HUES64 (cell line): ENCODE results near the gene ATP1B2. TPM values are rescaled to one million over a fixed set of nuclear protein-coding genes. Genes with fewer than 3 reads are reported as not detected.
A peak's percentile ranks its signal among the peaks of the same experiment; 100 is the strongest.

Experiments used
- H3K27ac ChIP-seq: 2 replicates; pipeline ENCODE4 v1.7.0; 2013; ENCODE audit warnings: low read depth, low read length, inconsistent platforms
- H3K27me3 ChIP-seq: 2 replicates; pipeline ENCODE4 v1.6.1; 2013; ENCODE audit warnings: mild to moderate bottlenecking, low read length; ENCODE audit not compliant: insufficient read depth
- H3K36me3 ChIP-seq: 2 replicates; pipeline ENCODE4 v1.6.1; 2013; ENCODE audit warnings: mild to moderate bottlenecking, low read length; ENCODE audit not compliant: insufficient read depth
- H3K4me1 ChIP-seq: 2 replicates; pipeline ENCODE4 v1.6.1; 2013; ENCODE audit warnings: mild to moderate bottlenecking, low read length, moderate library complexity; ENCODE audit not compliant: insufficient read depth
- H3K4me3 ChIP-seq: 2 replicates; pipeline ENCODE4 v1.5.1; 2013; ENCODE audit warnings: mild to moderate bottlenecking, low read length, moderate library complexity
- H3K9ac ChIP-seq: 2 replicates; pipeline ENCODE4 v1.6.1; 2013; ENCODE audit warnings: mild to moderate bottlenecking, low read depth, low read length
- H3K9me3 ChIP-seq: 2 replicates; pipeline ENCODE4 v1.6.1; 2013; ENCODE audit warnings: low read depth, low read length; ENCODE audit not compliant: insufficient read depth
- WGBS: fragments of 150-250, 120-280 bp; methylation state at CpG from one replicate; pipeline ENCODE4 v1.1.7; 2013; ENCODE audit warnings: missing lambda C conversion rate; 5-methylcytosine and 5-hydroxymethylcytosine counted together
- polyA plus RNA-seq, 2 experiments: library from polyadenylated mRNA; stranded (reverse); fragments of 50-300 nt; gene quantifications; one replicate each; pipeline ENCODE4 v1.2.3, GENCODE V29; 2013

Gene ATP1B2
- 8.8 TPM for polyA plus RNA-seq (2013, experiment 1 of 2)
- 16.2 TPM for polyA plus RNA-seq (2013, experiment 2 of 2)

GRCh38 chr17:7650509-7651096, at the start of gene ATP1B2:
Gene ATP1B2, plus strand, starts transcription at chr17:7650926. Its CDS starts 593 bp downstream, at chr17:7651519.
- WGBS: under 1% methylated on average over 30 of the region's 34 CpGs
- Histone ChIP-seq H3K9me3 (no peaks in the 10 kb centered on the region), H3K27ac (no peak within 1 kb of the TSS), H3K4me3 (peak within 1 kb of the TSS; percentile 66), H3K36me3 (peaks cover 9% of the 10 kb centered on the region; the same call in 1 of the 2 replicates), H3K4me1 (peaks cover 5% of the 10 kb centered on the region; the same call in 1 of the 2 replicates), H3K27me3 (peaks cover 37% of the 10 kb centered on the region), H3K9ac (peak within 1 kb of the TSS; percentile 32; the same call in 1 of the 2 replicates)

GRCh38 chr17:7606280-7606679, 44.4 kb upstream of the ATP1B2 start:
- H3K27ac ChIP-seq: no peak overlapping the region
- peaks cover 63% of the 10 kb centered on the region for H3K36me3 ChIP-seq
- H3K27me3 ChIP-seq: no peaks in the 10 kb centered on the region
- WGBS: 98% methylated on average over 4 of the region's 4 CpGs
- no peak overlapping the region for H3K9ac ChIP-seq
- no peaks in the 10 kb centered on the region for H3K9me3 ChIP-seq
- no peaks in the 10 kb centered on the region for H3K4me1 ChIP-seq
- no peak overlapping the region for H3K4me3 ChIP-seq

GRCh38 chr17:7610641-7611040, 40.1 kb upstream of the ATP1B2 start:
- Histone ChIP-seq H3K9ac (no peak overlapping the region), H3K9me3 (no peaks in the 10 kb centered on the region), H3K27ac (no peak overlapping the region), H3K4me3 (no peak overlapping the region), H3K36me3 (peaks cover 37% of the 10 kb centered on the region), H3K27me3 (no peaks in the 10 kb centered on the region), H3K4me1 (peaks cover 8% of the 10 kb centered on the region)
- WGBS: 93% methylated on average over 2 of the region's 2 CpGs

GRCh38 chr17:7611635-7612293, 39.0 kb upstream of the ATP1B2 start:
- H3K36me3 ChIP-seq: peaks cover 26% of the 10 kb centered on the region
- no peak overlapping the region; the same call in 1 of the 2 replicates for H3K4me3 ChIP-seq
- H3K9ac ChIP-seq: no peak overlapping the region
- peaks cover 8% of the 10 kb centered on the region for H3K4me1 ChIP-seq
- WGBS: 98% methylated on average over 3 of the region's 3 CpGs
- H3K9me3 ChIP-seq: no peaks in the 10 kb centered on the region
- no peaks in the 10 kb centered on the region for H3K27me3 ChIP-seq
- no peak overlapping the region for H3K27ac ChIP-seq

- H3K9ac ChIP-seq: no peak overlapping the region
- WGBS: 94% methylated on average over 1 of the region's 1 CpG
- no peak overlapping the region for H3K4me3 ChIP-seq
- H3K9me3 ChIP-seq: no peaks in the 10 kb centered on the region
- peaks cover 25% of the 10 kb centered on the region for H3K36me3 ChIP-seq
- no peak overlapping the region for H3K27ac ChIP-seq
- no peaks in the 10 kb centered on the region for H3K27me3 ChIP-seq
- H3K4me1 ChIP-seq: peaks cover 8% of the 10 kb centered on the region
These were observed 38.5 kb upstream of the ATP1B2 start for GRCh38 chr17:7612294-7612640.

- peak overlapping the region; percentile 77 for H3K4me3 ChIP-seq
- H3K9me3 ChIP-seq: no peaks in the 10 kb centered on the region
- H3K36me3 ChIP-seq: peaks cover 25% of the 10 kb centered on the region
- H3K27me3 ChIP-seq: no peaks in the 10 kb centered on the region
- peak overlapping the region; percentile 85; the same call in 1 of the 2 replicates for H3K27ac ChIP-seq
- peaks cover 8% of the 10 kb centered on the region for H3K4me1 ChIP-seq
- 7% methylated on average over 20 of the region's 20 CpGs for WGBS
- H3K9ac ChIP-seq: peak overlapping the region; percentile 79
These were observed 36.8 kb upstream of the ATP1B2 start for GRCh38 chr17:7613769-7614424.

- peak within 1 kb of the TSS; percentile 85; the same call in 1 of the 2 replicates for H3K27ac ChIP-seq
- H3K36me3 ChIP-seq: peaks cover 20% of the 10 kb centered on the region
- peak within 1 kb of the TSS; percentile 77 for H3K4me3 ChIP-seq
- H3K9me3 ChIP-seq: no peaks in the 10 kb centered on the region
- H3K9ac ChIP-seq: peak within 1 kb of the TSS; percentile 79
- under 1% methylated on average over 93 of the region's 93 CpGs for WGBS
- H3K4me1 ChIP-seq: peaks cover 8% of the 10 kb centered on the region
- no peaks in the 10 kb centered on the region for H3K27me3 ChIP-seq
These were observed 36.1 kb upstream of the ATP1B2 start, which contains the start of gene FXR2 for GRCh38 chr17:7614425-7615264. Gene FXR2, minus strand, starts transcription at chr17:7614897. Its CDS starts 365 bp downstream, at chr17:7614532.

GRCh38 chr17:7615265-7615747, 35.4 kb upstream of the ATP1B2 start:
- Histone ChIP-seq H3K9ac (peak overlapping the region; percentile 24; the same call in 1 of the 2 replicates), H3K4me1 (peaks cover 8% of the 10 kb centered on the region), H3K9me3 (no peaks in the 10 kb centered on the region), H3K4me3 (peak overlapping the region; percentile 46), H3K36me3 (peaks cover 17% of the 10 kb centered on the region), H3K27ac (peak overlapping the region; percentile 47; the same call in 1 of the 2 replicates), H3K27me3 (no peaks in the 10 kb centered on the region)
- 14% methylated on average over 27 of the region's 28 CpGs for WGBS

- H3K27me3 ChIP-seq: no peaks in the 10 kb centered on the region
- 94% methylated on average over 4 of the region's 5 CpGs for WGBS
- no peaks in the 10 kb centered on the region for H3K36me3 ChIP-seq
- H3K27ac ChIP-seq: no peak overlapping the region
- no peaks in the 10 kb centered on the region for H3K9me3 ChIP-seq
- H3K4me1 ChIP-seq: peaks cover 2% of the 10 kb centered on the region; the same call in 1 of the 2 replicates
- H3K9ac ChIP-seq: no peak overlapping the region
- no peak overlapping the region for H3K4me3 ChIP-seq
These were observed 32.1 kb upstream of the ATP1B2 start for GRCh38 chr17:7618608-7619007.

- Histone ChIP-seq H3K36me3 (peaks cover under 1% of the 10 kb centered on the region; the same call in 1 of the 2 replicates), H3K9me3 (no peaks in the 10 kb centered on the region), H3K4me1 (no peaks in the 10 kb centered on the region), H3K27ac (no peak overlapping the region), H3K9ac (no peak overlapping the region), H3K27me3 (no peaks in the 10 kb centered on the region), H3K4me3 (no peak overlapping the region)
- 95% methylated on average over 8 of the region's 8 CpGs for WGBS
These were observed 29.9 kb upstream of the ATP1B2 start for GRCh38 chr17:7620835-7621234.
